ENCODE data around the gene APBB1IP. TPM values are rescaled to one million over a fixed set of nuclear protein-coding genes. Genes with fewer than 3 reads are reported as not detected.

The APBB1IP gene
- total RNA-seq, 2 experiments from 2014 or later = 44.5 to 45.6 TPM

GRCh38 chr10:26516540-26517101, 78.5 kb downstream of the APBB1IP start:
- H3K9me3 Mint-ChIP-seq = peaks cover 3% of the 10 kb centered on the region

GRCh38 chr10:26517141-26517867, 79.2 kb downstream of the APBB1IP start:
- Histone ChIP-seq H3K36me3 (ENCODE audit: insufficient read depth, low read length) (peaks cover 93% of the 10 kb centered on the region), H3K4me1 (ENCODE audit: insufficient read depth, low read length) (no peaks in the 10 kb centered on the region), H3K4me3 (ENCODE audit: low read length) (no peak overlapping the region), H3K9me3 (ENCODE audit: control insufficient read depth in 1 of 2, insufficient read depth in 1 of 2, low read length in 2 of 2) (peaks cover 0 to 4% of the 10 kb centered on the region in 2 experiments), H3K27me3 (ENCODE audit: control insufficient read depth in 1 of 2, insufficient read depth in 2 of 2, low read length in 2 of 2) (no peaks in the 10 kb centered on the region), H3K27ac (ENCODE audit: low read depth in 1 of 2, low read length in 2 of 2) (no peak overlapping the region)
- no peaks in the 10 kb centered on the region for H3K27me3 Mint-ChIP-seq
- peaks cover 35% of the 10 kb centered on the region for H3K4me1 Mint-ChIP-seq (ENCODE audit: low read depth)
- peak overlapping the region; percentile 49 for H3K27ac Mint-ChIP-seq
- H3K36me3 Mint-ChIP-seq (ENCODE audit: low read depth) = peaks cover 100% of the 10 kb centered on the region
- H3K4me3 Mint-ChIP-seq = no peak overlapping the region
- POLR2A ChIA-PET = interaction anchor here (0.6 kb wide), 1 partner anchor 579 kb away, joined by 3 read pairs; no protein-coding TSS in a partner anchor
- TF ChIP-seq CTCF (IDR thresholded peaks at IDR 0.05) = no peak
- peaks cover 3% of the 10 kb centered on the region for H3K9me3 Mint-ChIP-seq
- no peak for ATAC-seq (ENCODE audit: poor library complexity)
- intact Hi-C loops (cut with DNase I, micrococcal nuclease) = no loop called here
- CTCF ChIA-PET = no interaction called here
- no peak for DNase-seq

More at GRCh38 chr10:26516540-26517101, 78.5 kb downstream of the APBB1IP start:
- Mint-ChIP-seq H3K4me1 (ENCODE audit: low read depth) (peaks cover 31% of the 10 kb centered on the region), H3K36me3 (ENCODE audit: low read depth) (peaks cover 100% of the 10 kb centered on the region), H3K27me3 (no peaks in the 10 kb centered on the region), H3K27ac (peak overlapping the region; percentile 49), H3K4me3 (no peak overlapping the region)
- Histone ChIP-seq H3K9me3 (ENCODE audit: control insufficient read depth in 1 of 2, insufficient read depth in 1 of 2, low read length in 2 of 2) (peaks cover 0 to 4% of the 10 kb centered on the region in 2 experiments), H3K27me3 (ENCODE audit: control insufficient read depth in 1 of 2, insufficient read depth in 2 of 2, low read length in 2 of 2) (no peaks in the 10 kb centered on the region), H3K4me3 (ENCODE audit: low read length) (no peak overlapping the region), H3K27ac (ENCODE audit: low read depth in 1 of 2, low read length in 2 of 2) (no peak overlapping the region), H3K4me1 (ENCODE audit: insufficient read depth, low read length) (no peaks in the 10 kb centered on the region), H3K36me3 (ENCODE audit: insufficient read depth, low read length) (peaks cover 94% of the 10 kb centered on the region)
- DNase-seq = no peak
- intact Hi-C loops (cut with DNase I, micrococcal nuclease) = no loop called here
- ATAC-seq (ENCODE audit: poor library complexity) = no peak
- TF ChIP-seq CTCF (IDR thresholded peaks at IDR 0.05) = no peak
- POLR2A ChIA-PET = interaction anchor here (0.6 kb wide), 1 partner anchor 580 kb away, joined by 3 read pairs; no protein-coding TSS in a partner anchor
- CTCF ChIA-PET = no interaction called here

GRCh38 chr10:26519803-26520202, 81.7 kb downstream of the APBB1IP start:
- H3K4me1 ChIP-seq (ENCODE audit: insufficient read depth, low read length) = no peaks in the 10 kb centered on the region
- CTCF ChIA-PET = interaction anchor here (1.0 to 1.1 kb wide), 2 partner anchors 12 to 14 kb away, joined by 3 to 4 read pairs; no protein-coding TSS in a partner anchor
- Mint-ChIP-seq H3K36me3 (ENCODE audit: low read depth) (peaks cover 98% of the 10 kb centered on the region), H3K4me1 (ENCODE audit: low read depth) (peaks cover 36% of the 10 kb centered on the region), H3K4me3 (no peak overlapping the region), H3K27me3 (no peaks in the 10 kb centered on the region), H3K27ac (peak overlapping the region; percentile 34), H3K9me3 (peaks cover 3% of the 10 kb centered on the region)
- POLR2A ChIA-PET = interaction anchor here (0.6 kb wide), 1 partner anchor 29 kb away, joined by 3 read pairs; no protein-coding TSS in a partner anchor
- H3K27ac ChIP-seq (ENCODE audit: low read depth in 1 of 2, low read length in 2 of 2) = no peak overlapping the region
- TF ChIP-seq CTCF (IDR thresholded peaks at IDR 0.05) = no peak
- no peaks in the 10 kb centered on the region for H3K27me3 ChIP-seq (ENCODE audit: control insufficient read depth in 1 of 2, insufficient read depth in 2 of 2, low read length in 2 of 2)
- peaks cover 90% of the 10 kb centered on the region for H3K36me3 ChIP-seq (ENCODE audit: insufficient read depth, low read length)
- DNase-seq (no peak), ATAC-seq (ENCODE audit: poor library complexity) (no peak)
- intact Hi-C loops (cut with DNase I, micrococcal nuclease) = no loop called here
- no peak overlapping the region for H3K4me3 ChIP-seq (ENCODE audit: low read length)
- no peaks in the 10 kb centered on the region for H3K9me3 ChIP-seq (ENCODE audit: control insufficient read depth in 1 of 2, insufficient read depth in 1 of 2, low read length in 2 of 2)

Measured in CD4-positive, alpha-beta T cell (primary cell).